Measurements from ENCODE around the gene KIF22. TPM values are rescaled to one million over a fixed set of nuclear protein-coding genes. Genes with fewer than 3 reads are reported as not detected.

KIF22 gene
- total and polyA plus RNA-seq, 9 of the 15 experiments (the other 6 are each of a cell fraction or from before 2014, with no cell fraction given), result 8.7 to 232 (median 131) TPM

GRCh38 chr16:29811170-29811895 is 20.8 kb downstream of the KIF22 start:
- BruUV-seq (replicated peaks), result no TSS peak
- CTCF ChIA-PET (ENCODE audit: low intra/inter-chr PET ratio), result interaction anchor here (0.6 kb wide), 1 partner anchor 852 kb away, joined by 5 read pairs; no protein-coding TSS in a partner anchor
- peak; percentile 81 for ATAC-seq
- POLR2A ChIA-PET, result interaction anchor here (0.8 to 1.5 kb wide), 5 partner anchors 18 to 255 kb away, joined by 3 to 4 read pairs (median 3); partner anchors contain the start of gene ALDOA
- Histone ChIP-seq H2AFZ (ENCODE audit: low read depth, low read length) (peak overlapping the region; percentile 64; the same call in 1 of the 2 replicates), H3K36me3 (ENCODE audit: control insufficient read depth, insufficient read depth, low read length) (peaks cover 36% of the 10 kb centered on the region), H3K9me3 (replicated peaks; ENCODE audit: control insufficient read depth, insufficient read depth, low read depth, low read length) (no peaks in the 10 kb centered on the region), H3K4me1 (replicated peaks in 1 of 2; ENCODE audit: control insufficient read depth in 2 of 2, insufficient read depth in 2 of 2, low read length in 2 of 2) (peaks cover 43 to 82% of the 10 kb centered on the region in 2 experiments), H3K79me2 (ENCODE audit: control insufficient read depth, insufficient read depth, low read length) (peaks cover 42% of the 10 kb centered on the region), H4K20me1 (replicated peaks; ENCODE audit: control insufficient read depth, insufficient read depth, low read length) (peaks cover 23% of the 10 kb centered on the region; the same call in 1 of the 2 replicates), H3K4me2 (ENCODE audit: insufficient read depth, low read length) (peak overlapping the region; percentile 91), H3K27me3 (ENCODE audit: control insufficient read depth in 2 of 2, insufficient read depth in 2 of 2, low read length in 2 of 2) (no peaks in the 10 kb centered on the region), H3K9ac (ENCODE audit: insufficient read depth in 1 of 2, low read depth in 2 of 2, low read length in 2 of 2) (peak overlapping the region in 1 of 2 experiments; percentile 85; a peak in 3 of 4 replicates), H3K4me3 (peak overlapping the region; percentile 37), H3K27ac (ENCODE audit: extremely low read depth, low read depth, low read length) (peak overlapping the region; percentile 27; the same call in 1 of the 3 replicates), H3K9me1 (ENCODE audit: control insufficient read depth, insufficient read depth, low read length) (no peaks in the 10 kb centered on the region)
- peak; percentile 49 to 94 (median 64) for DNase-seq (ENCODE audit: extremely low read depth in 1 of 4, low spot score in 3 of 4)
- WGBS (ENCODE audit: insufficient coverage, low coverage, missing lambda C conversion rate), result under 1% methylated on average over 31 of the region's 31 CpGs
- intact Hi-C loops (cut with micrococcal nuclease), result loop anchor here (10.0 kb wide), 1 partner anchor 213 kb away; the partner anchor contains the start of gene C16orf92
- FAIRE-seq, result peak; percentile 99
- in situ Hi-C loops (cut with MboI), result no loop called here
- TF ChIP-seq PBX2 (CRISPR knock-in tag; IDR thresholded peaks at IDR 0.05; ENCODE audit: low read depth), result no peak
- peak; percentile 71 for TF ChIP-seq PBX2 (tag; conservative IDR thresholded peaks at IDR 0.05; ENCODE audit: low read depth)
- TF ChIP-seq TEAD4 (IDR thresholded peaks at IDR 0.05; ENCODE audit: low read length), result peak; percentile 18; the same call in 1 of the 2 replicates
- no peak for TF ChIP-seq TEAD4 (CRISPR knock-in tag; IDR thresholded peaks at IDR 0.05; ENCODE audit: borderline replicate concordance)
- TF ChIP-seq PHB2 (IDR thresholded peaks at IDR 0.05; ENCODE audit: low read depth), result no peak
- TF ChIP-seq ZBTB34 (CRISPR knock-in tag; IDR thresholded peaks at IDR 0.05), result no peak
- no peak for TF ChIP-seq TCF15 (CRISPR knock-in tag; IDR thresholded peaks at IDR 0.05)
- no peak for TF ChIP-seq ZNF398 (CRISPR knock-in tag; IDR thresholded peaks at IDR 0.05)
- no peak for TF ChIP-seq ZNF436 (CRISPR knock-in tag; IDR thresholded peaks at IDR 0.05)

Data from K562 (cell line).